HUES6 (cell line): ENCODE data around the gene GNG11.

Experiments
- H3K27ac ChIP-seq: 2 replicates; pipeline ENCODE4 v1.7.0; 2013; ENCODE audit warnings: low read depth, mild to moderate bottlenecking, low read length, inconsistent platforms
- H3K27me3 ChIP-seq: 2 replicates; pipeline ENCODE4 v1.6.1; 2013; ENCODE audit warnings: low read length; ENCODE audit not compliant: control insufficient read depth, insufficient read depth
- H3K36me3 ChIP-seq: 2 replicates; pipeline ENCODE4 v1.6.1; 2013; ENCODE audit warnings: low read length; ENCODE audit not compliant: control insufficient read depth, insufficient read depth
- H3K4me1 ChIP-seq: 2 replicates; pipeline ENCODE4 v1.6.1; 2013; ENCODE audit warnings: low read length; ENCODE audit not compliant: control insufficient read depth, insufficient read depth
- H3K4me3 ChIP-seq: 2 replicates; pipeline ENCODE4 v1.5.1; 2013; ENCODE audit warnings: low read depth, low read length
- H3K9ac ChIP-seq: one replicate; pipeline ENCODE4 v1.6.1; 2013; ENCODE audit warnings: mild to moderate bottlenecking, low read length
- H3K9me3 ChIP-seq: 2 replicates; pipeline ENCODE4 v1.6.1; 2013; ENCODE audit warnings: low read depth, low read length; ENCODE audit not compliant: control insufficient read depth, insufficient read depth

GNG11 gene

DNA sequence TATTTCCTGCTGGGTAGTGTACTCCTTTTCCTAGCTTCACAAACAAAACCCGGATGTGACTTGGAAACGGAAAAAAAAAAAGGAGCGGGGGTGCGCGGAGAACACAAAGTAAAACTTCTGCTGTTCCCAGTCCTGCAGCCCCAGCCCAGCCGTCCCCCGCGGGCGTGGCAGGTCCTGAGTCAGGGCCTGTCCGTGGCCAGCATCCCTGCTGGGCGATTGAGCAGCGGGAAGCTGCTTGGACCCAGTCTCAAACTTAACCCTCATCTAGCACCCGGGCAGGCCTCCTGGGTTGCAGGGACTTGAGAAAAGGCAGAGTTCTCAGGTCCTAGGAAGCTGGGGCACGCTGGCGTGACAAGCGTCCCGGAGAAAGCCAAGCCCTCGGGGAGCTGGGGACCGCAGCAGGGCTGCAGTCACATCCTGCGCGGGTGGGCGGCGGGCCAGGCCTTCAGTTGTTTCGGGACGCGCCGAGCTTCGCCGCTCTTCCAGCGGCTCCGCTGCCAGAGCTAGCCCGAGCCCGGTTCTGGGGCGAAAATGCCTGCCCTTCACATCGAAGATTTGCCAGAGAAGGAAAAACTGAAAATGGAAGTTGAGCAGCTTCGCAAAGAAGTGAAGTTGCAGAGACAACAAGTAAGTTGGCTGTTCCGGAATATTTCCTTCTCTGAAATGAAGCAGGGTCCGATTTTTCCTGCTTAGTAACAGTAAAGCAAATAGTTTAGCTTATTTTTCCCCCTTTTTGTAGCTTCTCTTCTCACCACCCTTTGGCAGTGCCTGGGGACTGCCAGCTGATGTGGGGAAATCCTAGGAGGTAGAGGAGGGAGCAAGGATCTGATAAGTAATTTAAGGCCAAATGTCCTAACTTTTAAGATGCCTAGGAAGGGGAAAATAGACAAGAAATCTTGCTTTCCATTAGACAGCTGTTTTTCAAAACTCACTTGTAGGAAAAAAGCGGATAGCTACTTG, at the start of gene GNG11:
GNG11 (plus strand) TSS at position 129 of the 960 bp plus-strand sequence; CDS start at position 532, 403 bp downstream.
- no peaks in the 10 kb centered on the region for H3K36me3 ChIP-seq
- H3K27ac ChIP-seq, result no peak within 1 kb of the TSS; the same call in 1 of the 2 replicates
- H3K4me3 ChIP-seq, result peak within 1 kb of the TSS; percentile 53
- no peaks in the 10 kb centered on the region for H3K27me3 ChIP-seq
- H3K9me3 ChIP-seq, result no peaks in the 10 kb centered on the region
- peaks cover 14% of the 10 kb centered on the region for H3K4me1 ChIP-seq
- H3K9ac ChIP-seq, result peak within 1 kb of the TSS; percentile 44

DNA sequence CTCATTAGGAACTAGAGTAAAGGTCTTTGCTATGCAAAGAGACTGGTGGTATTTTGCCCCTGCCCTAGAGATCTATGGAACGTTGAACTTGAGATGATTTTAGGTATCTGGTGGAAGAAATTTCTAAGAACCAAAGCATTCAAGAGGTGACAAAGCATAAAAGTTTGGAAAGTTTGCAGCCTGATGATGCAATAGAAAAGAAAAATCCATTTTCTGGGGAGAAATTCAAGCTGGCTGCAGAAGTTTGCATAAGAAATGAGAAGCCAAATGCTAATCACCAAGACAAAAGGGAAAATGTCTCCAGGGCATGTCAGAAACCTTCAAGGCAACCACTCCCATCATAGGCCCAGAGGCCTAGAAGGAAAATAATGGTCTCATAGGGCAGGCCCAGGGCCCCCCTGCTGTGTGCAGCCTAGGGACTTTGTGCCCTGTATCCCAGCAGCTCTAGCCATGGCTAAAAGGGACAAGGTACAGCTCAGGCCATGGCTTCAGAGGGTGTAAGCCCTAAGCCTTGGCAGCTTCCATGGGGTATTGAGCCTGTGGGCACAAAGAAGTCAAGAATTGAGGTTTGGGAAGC, 47.4 kb upstream of the GNG11 start:
- H3K9me3 ChIP-seq, result peaks cover 23% of the 10 kb centered on the region
- H3K27me3 ChIP-seq, result no peaks in the 10 kb centered on the region
- no peaks in the 10 kb centered on the region for H3K36me3 ChIP-seq
- H3K4me1 ChIP-seq, result no peaks in the 10 kb centered on the region
- peak overlapping the region; percentile 37 for H3K9ac ChIP-seq
- H3K27ac ChIP-seq, result peak overlapping the region; percentile 31
- H3K4me3 ChIP-seq, result no peak overlapping the region

DNA sequence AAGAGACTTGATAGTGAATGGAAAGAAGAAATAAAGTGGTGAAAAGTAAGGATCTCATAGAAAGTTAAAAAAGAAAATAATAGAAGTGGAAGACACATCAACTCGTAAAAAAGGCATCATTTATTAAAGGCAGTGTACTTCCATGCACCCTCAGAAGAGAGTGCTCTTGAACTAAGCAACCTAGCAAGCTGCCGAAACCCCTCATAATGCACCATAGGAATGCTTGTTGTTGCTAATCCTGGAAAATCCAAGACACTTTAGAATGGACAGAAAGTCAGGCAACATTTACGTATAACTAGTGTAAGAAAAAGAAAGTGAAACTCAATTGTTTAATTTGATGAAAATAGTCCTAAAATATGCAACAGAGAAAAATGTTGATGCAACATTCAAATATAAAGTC, 43.8 kb upstream of the GNG11 start:
- Histone ChIP-seq H3K36me3 (no peaks in the 10 kb centered on the region), H3K9ac (no peak overlapping the region), H3K9me3 (peaks cover 30% of the 10 kb centered on the region), H3K27ac (no peak overlapping the region), H3K27me3 (no peaks in the 10 kb centered on the region), H3K4me3 (no peak overlapping the region), H3K4me1 (no peaks in the 10 kb centered on the region)

DNA sequence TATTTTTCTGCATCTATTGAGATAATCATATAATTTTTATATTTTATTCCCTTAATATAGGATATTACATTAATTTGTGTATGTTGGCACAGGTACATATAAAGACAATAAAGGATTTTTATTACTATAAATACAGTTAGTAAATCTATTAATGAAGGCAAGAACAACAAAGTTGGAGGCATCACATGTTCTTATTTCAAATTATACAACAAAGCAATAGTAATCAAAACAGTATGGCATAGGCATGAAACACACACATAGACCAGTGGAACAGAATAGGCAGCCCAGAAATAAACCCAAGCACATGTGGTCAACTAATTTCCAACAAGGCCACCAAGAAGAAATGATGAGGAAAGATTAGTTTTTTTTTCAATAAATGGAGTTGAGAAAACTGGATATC, 42.2 kb upstream of the GNG11 start:
- no peaks in the 10 kb centered on the region for H3K36me3 ChIP-seq
- no peaks in the 10 kb centered on the region for H3K27me3 ChIP-seq

GRCh38 chr7:93882468-93882867, 39.1 kb upstream of the GNG11 start:
- Histone ChIP-seq H3K9me3 (peaks cover 11% of the 10 kb centered on the region), H3K27ac (no peak overlapping the region), H3K4me1 (no peaks in the 10 kb centered on the region), H3K4me3 (no peak overlapping the region), H3K27me3 (no peaks in the 10 kb centered on the region), H3K9ac (no peak overlapping the region), H3K36me3 (no peaks in the 10 kb centered on the region)

More for the DNA sequence above, 42.2 kb upstream of the GNG11 start:
- no peak overlapping the region for H3K27ac ChIP-seq
- H3K9ac ChIP-seq, result no peak overlapping the region
- H3K4me3 ChIP-seq, result no peak overlapping the region
- H3K9me3 ChIP-seq, result peaks cover 23% of the 10 kb centered on the region
- no peaks in the 10 kb centered on the region for H3K4me1 ChIP-seq

DNA sequence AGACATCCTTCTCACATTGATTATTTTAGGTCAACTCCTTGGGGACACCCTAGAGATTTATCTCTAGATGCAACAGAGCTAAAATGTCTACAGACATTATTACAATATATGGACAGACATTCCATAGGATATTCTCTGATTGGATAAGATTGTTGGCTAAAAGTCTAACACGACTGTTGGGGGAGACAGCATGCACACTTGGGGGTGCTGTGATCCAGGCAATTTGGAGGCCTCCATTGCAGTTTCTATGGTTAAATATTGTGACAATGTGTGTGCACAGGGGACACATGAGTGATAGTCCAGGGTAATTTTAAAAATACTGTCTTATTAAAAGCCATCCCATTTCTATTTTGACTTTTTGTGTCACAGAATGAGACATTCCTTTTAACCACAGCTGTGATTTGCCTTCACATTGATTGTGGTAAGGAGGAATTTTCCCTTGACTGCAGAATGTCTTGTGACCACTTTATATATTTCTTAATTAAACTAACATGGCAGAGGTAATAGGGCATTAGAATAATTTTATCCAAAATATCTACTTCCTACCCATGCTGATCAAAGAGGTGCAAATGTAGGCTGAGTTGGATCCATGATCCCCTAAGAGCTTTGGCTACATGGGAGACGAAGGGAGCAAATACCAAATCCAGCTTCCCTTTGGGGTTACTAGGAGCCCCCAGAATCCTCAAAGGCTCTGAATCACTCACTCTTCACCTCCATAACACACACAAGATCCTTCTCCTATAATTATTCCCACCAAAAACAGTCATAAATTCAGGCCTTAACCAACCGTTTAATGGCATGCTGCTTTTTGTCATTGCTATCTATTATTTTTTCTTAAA, 38.2 kb upstream of the GNG11 start:
- Histone ChIP-seq H3K27me3 (no peaks in the 10 kb centered on the region), H3K36me3 (no peaks in the 10 kb centered on the region), H3K4me1 (no peaks in the 10 kb centered on the region), H3K9me3 (peaks cover 11% of the 10 kb centered on the region), H3K27ac (no peak overlapping the region), H3K9ac (no peak overlapping the region), H3K4me3 (no peak overlapping the region)

DNA sequence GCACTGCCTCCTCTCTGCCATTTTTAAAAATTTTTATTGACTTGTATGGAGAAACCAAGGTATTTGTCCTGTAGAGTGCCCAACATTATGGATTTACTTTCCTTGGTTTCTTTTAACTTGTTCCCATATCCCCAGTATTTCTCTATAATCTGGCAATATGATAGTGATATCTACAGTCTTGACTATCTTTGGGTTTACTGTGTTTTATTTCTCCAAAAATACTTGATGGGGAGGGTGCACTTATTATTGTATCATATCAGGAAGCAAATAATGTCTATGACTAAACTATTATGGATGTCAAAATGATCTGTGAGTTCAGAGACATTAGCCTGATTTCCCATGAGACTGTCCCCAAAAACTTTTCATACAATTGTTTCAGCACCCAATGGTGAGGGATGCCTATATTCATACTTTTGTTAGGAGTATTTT, 37.6 kb upstream of the GNG11 start:
- H3K27ac ChIP-seq, result no peak overlapping the region
- peaks cover 4% of the 10 kb centered on the region for H3K27me3 ChIP-seq
- H3K9me3 ChIP-seq, result peaks cover 7% of the 10 kb centered on the region
- H3K4me1 ChIP-seq, result no peaks in the 10 kb centered on the region
- no peaks in the 10 kb centered on the region for H3K36me3 ChIP-seq
- no peak overlapping the region for H3K4me3 ChIP-seq
- no peak overlapping the region for H3K9ac ChIP-seq

GRCh38 chr7:93884541-93884940, 37.0 kb upstream of the GNG11 start:
- Histone ChIP-seq H3K4me1 (0 out of 2 replicates have a peak, but pooled peaks cover under 1% of the 10 kb centered on the region), H3K4me3 (no peak overlapping the region), H3K27ac (no peak overlapping the region), H3K27me3 (peaks cover 10% of the 10 kb centered on the region), H3K36me3 (no peaks in the 10 kb centered on the region), H3K9ac (no peak overlapping the region), H3K9me3 (peaks cover 5% of the 10 kb centered on the region; the same call in 1 of the 2 replicates)

DNA sequence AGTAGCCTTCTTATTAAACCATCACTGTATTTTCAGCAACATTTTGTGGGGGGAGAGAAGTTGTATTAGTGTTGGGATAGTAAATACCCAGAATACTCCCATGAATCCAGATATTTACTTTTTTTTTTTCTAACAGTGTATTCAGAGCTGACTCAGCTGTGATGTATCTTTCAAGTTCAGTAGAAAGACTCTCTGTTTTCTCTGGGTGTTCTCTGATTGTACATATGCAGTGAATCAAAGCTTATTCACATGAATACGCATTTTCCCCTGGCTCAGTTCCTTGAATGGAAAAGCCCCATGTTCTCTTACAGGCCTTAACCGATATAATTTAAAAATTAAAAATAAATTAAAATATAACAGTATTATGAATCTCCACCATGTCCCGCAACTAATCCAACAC, 32.3 kb upstream of the GNG11 start:
- Histone ChIP-seq H3K4me3 (peak overlapping the region; percentile 73), H3K27me3 (peaks cover 34% of the 10 kb centered on the region), H3K27ac (no peak overlapping the region), H3K4me1 (peaks cover 4% of the 10 kb centered on the region; the same call in 1 of the 2 replicates), H3K9ac (no peak overlapping the region), H3K36me3 (no peaks in the 10 kb centered on the region), H3K9me3 (no peaks in the 10 kb centered on the region)

- peak overlapping the region; percentile 73 for H3K4me3 ChIP-seq
- H3K9ac ChIP-seq, result peak overlapping the region; percentile 66
- peaks cover 4% of the 10 kb centered on the region; the same call in 1 of the 2 replicates for H3K4me1 ChIP-seq
- H3K27me3 ChIP-seq, result peaks cover 34% of the 10 kb centered on the region
- no peaks in the 10 kb centered on the region for H3K9me3 ChIP-seq
- H3K36me3 ChIP-seq, result no peaks in the 10 kb centered on the region
- H3K27ac ChIP-seq, result no peak overlapping the region
Measured at GRCh38 chr7:93890041-93890463, 31.5 kb upstream of the GNG11 start.
